BE2C (cell line): ENCODE data around the gene SCRG1.

Experiments
- DNase-seq: peaks from one replicate; pipeline ENCODE4 v3.0.0-alpha.2; 2020
- H3K27me3 ChIP-seq: fragments of 250-450 bp; sonication (Bioruptor Pico); 2 replicates; pipeline ENCODE4 v1.5.1; 2020; ENCODE audit warnings: mild to moderate bottlenecking
- H3K36me3 ChIP-seq: fragments of 250-450 bp; sonication (Bioruptor Pico); 2 replicates; pipeline ENCODE4 v1.5.1; 2020; ENCODE audit warnings: mild to moderate bottlenecking
- H3K4me1 ChIP-seq: fragments of 250-450 bp; sonication (Bioruptor Pico); 2 replicates; pipeline ENCODE4 v1.5.1; 2020
- H3K4me3 ChIP-seq: 2 replicates; pipeline ENCODE4 v1.5.1; 2011; ENCODE audit warnings: low read depth, low read length
- H3K9me3 ChIP-seq: fragments of 250-450 bp; sonication (Bioruptor Pico); 2 replicates; pipeline ENCODE4 v1.5.1; 2020
- CTCF ChIP-seq: IDR thresholded peaks from 2 replicates; pipeline ENCODE4 v1.5.1; 2012; ENCODE audit warnings: mild to moderate bottlenecking, low read depth, low read length

The SCRG1 gene

DNA sequence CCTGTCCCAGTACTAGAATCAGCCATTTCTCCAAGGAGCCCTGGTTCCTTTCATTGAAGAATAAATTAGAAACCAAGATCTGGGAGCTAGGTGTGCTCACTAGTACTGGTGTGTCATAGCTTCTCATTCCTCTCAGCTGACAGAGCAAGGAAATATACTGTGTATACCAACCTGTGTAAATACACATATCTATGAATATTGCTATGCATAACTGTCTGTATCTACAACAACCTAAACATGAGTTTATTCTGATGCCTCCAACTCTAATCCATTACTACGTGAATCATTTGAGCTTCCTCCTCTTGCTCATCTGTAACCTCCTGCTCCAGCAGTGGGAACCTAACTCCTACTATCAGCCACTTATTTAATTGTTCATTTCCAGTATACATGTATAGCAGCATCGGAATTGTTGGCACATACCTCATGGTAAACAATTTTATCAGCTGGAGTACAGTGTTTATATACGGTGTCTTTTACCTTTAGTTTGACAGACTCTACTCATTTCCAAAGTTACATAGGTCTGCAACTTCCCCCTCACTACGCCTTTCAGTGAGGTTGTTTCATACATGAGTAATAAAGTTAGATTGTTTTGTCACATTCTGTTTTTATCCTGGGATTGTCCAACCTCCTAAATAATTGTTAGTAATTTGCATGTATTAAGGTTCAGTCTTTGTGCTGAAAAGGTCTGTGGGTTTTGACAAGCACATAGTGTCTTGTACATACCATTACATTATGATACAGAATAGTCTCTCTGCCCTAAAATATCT, 7.1 kb upstream of the SCRG1 start:
- TF ChIP-seq CTCF = no peak
- H3K9me3 ChIP-seq = no peaks in the 10 kb centered on the region; the same call in 1 of the 2 replicates
- H3K36me3 ChIP-seq = no peaks in the 10 kb centered on the region
- H3K27me3 ChIP-seq = no peaks in the 10 kb centered on the region
- no peak for DNase-seq
- H3K4me3 ChIP-seq = no peak overlapping the region
- no peaks in the 10 kb centered on the region for H3K4me1 ChIP-seq

- Histone ChIP-seq H3K4me3 (no peak overlapping the region), H3K27me3 (no peaks in the 10 kb centered on the region), H3K4me1 (no peaks in the 10 kb centered on the region), H3K36me3 (no peaks in the 10 kb centered on the region), H3K9me3 (no peaks in the 10 kb centered on the region)
- no peak for TF ChIP-seq CTCF
- DNase-seq = no peak
Measured at GRCh38 chr4:173404296-173404865, 5.5 kb upstream of the SCRG1 start.

DNA sequence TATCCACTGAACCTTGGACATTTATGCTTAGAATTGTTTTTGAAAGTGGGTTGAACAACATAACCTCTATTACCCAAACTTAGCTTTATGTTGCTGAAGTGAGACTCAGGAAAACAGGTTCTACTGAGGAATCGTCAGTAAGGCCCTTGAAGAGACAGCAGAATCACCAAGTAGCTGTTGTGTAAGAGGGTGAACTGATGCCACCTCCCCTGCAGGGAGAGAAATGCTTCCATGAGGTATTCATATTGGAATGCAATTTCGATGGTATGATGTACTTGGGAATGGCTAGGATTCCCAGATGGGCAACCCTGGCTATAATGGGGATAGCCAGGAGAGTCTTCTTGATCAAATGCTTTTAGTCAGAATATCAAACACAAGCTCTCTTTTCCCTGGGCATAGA, 4.1 kb upstream of the SCRG1 start:
- no peaks in the 10 kb centered on the region for H3K36me3 ChIP-seq
- no peaks in the 10 kb centered on the region for H3K27me3 ChIP-seq
- TF ChIP-seq CTCF = no peak
- no peak overlapping the region for H3K4me3 ChIP-seq
- DNase-seq = no peak
- H3K9me3 ChIP-seq = no peaks in the 10 kb centered on the region
- no peaks in the 10 kb centered on the region for H3K4me1 ChIP-seq

GRCh38 chr4:173401063-173401462, 2.1 kb upstream of the SCRG1 start:
- no peak for DNase-seq
- no peaks in the 10 kb centered on the region for H3K36me3 ChIP-seq
- H3K9me3 ChIP-seq = no peaks in the 10 kb centered on the region
- TF ChIP-seq CTCF = no peak
- H3K27me3 ChIP-seq = no peaks in the 10 kb centered on the region
- H3K4me3 ChIP-seq = no peak overlapping the region
- no peaks in the 10 kb centered on the region for H3K4me1 ChIP-seq

DNA sequence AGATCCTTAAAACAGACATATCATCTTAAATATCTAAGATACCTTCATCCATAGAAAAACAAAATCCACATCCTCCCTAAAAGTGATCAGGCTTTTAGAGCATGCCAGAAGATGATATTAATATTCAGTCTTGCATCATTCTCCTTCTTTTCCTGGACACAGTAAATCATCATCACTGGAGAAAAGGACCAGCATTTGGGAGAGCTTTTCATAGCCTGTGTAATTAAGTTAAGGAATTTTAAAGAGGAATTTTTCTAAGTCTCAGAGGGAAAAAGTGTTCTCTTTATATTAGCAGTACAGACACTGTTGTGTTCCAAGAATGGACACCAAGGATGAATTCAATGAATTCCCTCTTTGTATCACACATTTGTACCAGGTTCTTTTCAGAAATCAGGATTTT, 696 bp downstream of the SCRG1 start:
- no peak for DNase-seq
- TF ChIP-seq CTCF = no peak
- no peaks in the 10 kb centered on the region for H3K4me1 ChIP-seq
- no peaks in the 10 kb centered on the region; the same call in 1 of the 2 replicates for H3K36me3 ChIP-seq
- H3K4me3 ChIP-seq = no peak overlapping the region
- no peaks in the 10 kb centered on the region for H3K9me3 ChIP-seq
- H3K27me3 ChIP-seq = no peaks in the 10 kb centered on the region

- no peak for TF ChIP-seq CTCF
- no peaks in the 10 kb centered on the region for H3K4me1 ChIP-seq
- no peaks in the 10 kb centered on the region for H3K9me3 ChIP-seq
- no peaks in the 10 kb centered on the region; the same call in 1 of the 2 replicates for H3K36me3 ChIP-seq
- no peak overlapping the region for H3K4me3 ChIP-seq
- no peaks in the 10 kb centered on the region for H3K27me3 ChIP-seq
- no peak for DNase-seq
Measured at GRCh38 chr4:173397604-173398003, 1.3 kb downstream of the SCRG1 start.
